GM12873 (cell line): ENCODE results near the gene WWOX.

Source experiments
- CTCF ChIP-seq: IDR thresholded peaks from 2 replicates; pipeline ENCODE4 v1.5.1; 2012; ENCODE audit warnings: low read depth, mild to moderate bottlenecking, moderate library complexity, low read length, control low read depth; ENCODE audit not compliant: insufficient read depth; ENCODE audit errors: missing control alignments

The WWOX gene

GRCh38 chr16:78285437-78285922 lies 186.0 kb downstream of the WWOX start:
- TF ChIP-seq CTCF = no peak

- no peak for TF ChIP-seq CTCF
Observed at GRCh38 chr16:78286065-78286464, 186.6 kb downstream of the WWOX start.

- no peak for TF ChIP-seq CTCF
Observed at GRCh38 chr16:78288888-78289287, 189.4 kb downstream of the WWOX start.

GRCh38 chr16:78289373-78289772 lies 189.9 kb downstream of the WWOX start:
- no peak for TF ChIP-seq CTCF

GRCh38 chr16:78289844-78290277 lies 190.4 kb downstream of the WWOX start:
- TF ChIP-seq CTCF = no peak

GRCh38 chr16:78290395-78290794 lies 190.9 kb downstream of the WWOX start:
- TF ChIP-seq CTCF = no peak

- no peak for TF ChIP-seq CTCF
Observed at GRCh38 chr16:78290872-78291591, 191.6 kb downstream of the WWOX start.

- TF ChIP-seq CTCF = no peak
Observed at GRCh38 chr16:78291604-78292003, 192.2 kb downstream of the WWOX start.
